Measurements from ENCODE around the gene CCDC91.

- TF ChIP-seq CTCF (IDR thresholded peaks at IDR 0.05) (no peak), POLR2A (IDR thresholded peaks at IDR 0.05) (no peak)
Measured at GRCh38 chr12:28390761-28391385, 200.6 kb downstream of the CCDC91 start.
